Measurements from ENCODE around the gene DISP2.
A peak's percentile ranks its signal among the peaks of the same experiment; 100 is the strongest.

Gene DISP2

DNA sequence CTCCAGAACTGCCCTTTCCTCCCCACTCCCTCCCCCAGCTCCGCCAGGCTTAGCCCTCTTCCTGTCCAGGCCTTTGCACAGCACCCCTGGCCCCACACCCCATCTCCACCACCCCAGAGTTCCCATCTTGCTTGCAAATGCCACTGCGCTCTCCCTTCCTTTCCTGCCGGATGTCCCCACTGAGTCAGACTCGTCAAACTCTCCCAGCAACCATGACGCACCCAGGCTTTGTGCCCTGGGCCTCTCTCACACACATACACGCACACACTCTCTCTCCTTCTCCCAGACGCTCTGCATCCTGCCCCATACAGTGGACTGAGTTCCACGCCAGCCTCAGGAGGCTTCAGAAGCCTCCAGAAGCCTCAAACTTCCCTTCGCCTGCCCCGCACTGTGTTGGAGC, 14.5 kb upstream of the DISP2 start:
- Histone ChIP-seq H3K4me2 (ENCODE audit: insufficient read depth, low read length) (no peak overlapping the region), H3K79me2 (ENCODE audit: insufficient read depth, low read length) (no peaks in the 10 kb centered on the region), H3K4me3 (ENCODE audit: low read depth in 1 of 2, low read length in 2 of 2) (no peak overlapping the region)

DNA sequence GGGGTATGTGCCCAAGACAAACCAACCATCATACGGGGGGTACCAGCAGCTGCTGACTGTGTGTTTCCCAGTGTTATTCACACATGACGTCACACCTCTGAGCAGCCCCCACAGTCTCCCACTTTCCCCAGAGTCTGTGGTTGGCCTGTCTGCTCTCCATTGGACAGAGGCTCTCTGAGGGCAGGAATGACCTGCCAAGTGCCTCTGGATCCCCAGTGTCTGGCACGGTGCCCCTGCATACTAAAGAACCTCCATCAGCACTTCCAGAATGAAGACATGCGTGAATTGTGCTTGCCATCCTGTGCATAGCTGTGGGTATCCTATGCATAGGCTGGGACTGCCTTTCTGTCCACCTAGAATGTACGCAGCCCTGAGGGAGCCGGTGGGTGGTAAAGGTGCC, 13.8 kb upstream of the DISP2 start:
- H3K9ac ChIP-seq (ENCODE audit: low read depth, low read length): no peak overlapping the region
- no peaks in the 10 kb centered on the region for H4K20me1 ChIP-seq (ENCODE audit: insufficient read depth, low read length)
- H3K36me3 ChIP-seq (ENCODE audit: insufficient read depth, low read length): no peaks in the 10 kb centered on the region
- no peak overlapping the region for H3K4me3 ChIP-seq (ENCODE audit: low read depth in 1 of 2, low read length in 2 of 2)
- ATAC-seq (ENCODE audit: insufficient read depth, low read depth): 0 out of 3 replicates have a peak, but pooled peaks have one; percentile 4
- H3K4me2 ChIP-seq (ENCODE audit: insufficient read depth, low read length): no peak overlapping the region
- no peak for TF ChIP-seq EZH2 (IDR thresholded peaks at IDR 0.05; ENCODE audit: borderline replicate concordance, low read depth, low read length, severe bottlenecking)
- TF ChIP-seq, protein P1, sequence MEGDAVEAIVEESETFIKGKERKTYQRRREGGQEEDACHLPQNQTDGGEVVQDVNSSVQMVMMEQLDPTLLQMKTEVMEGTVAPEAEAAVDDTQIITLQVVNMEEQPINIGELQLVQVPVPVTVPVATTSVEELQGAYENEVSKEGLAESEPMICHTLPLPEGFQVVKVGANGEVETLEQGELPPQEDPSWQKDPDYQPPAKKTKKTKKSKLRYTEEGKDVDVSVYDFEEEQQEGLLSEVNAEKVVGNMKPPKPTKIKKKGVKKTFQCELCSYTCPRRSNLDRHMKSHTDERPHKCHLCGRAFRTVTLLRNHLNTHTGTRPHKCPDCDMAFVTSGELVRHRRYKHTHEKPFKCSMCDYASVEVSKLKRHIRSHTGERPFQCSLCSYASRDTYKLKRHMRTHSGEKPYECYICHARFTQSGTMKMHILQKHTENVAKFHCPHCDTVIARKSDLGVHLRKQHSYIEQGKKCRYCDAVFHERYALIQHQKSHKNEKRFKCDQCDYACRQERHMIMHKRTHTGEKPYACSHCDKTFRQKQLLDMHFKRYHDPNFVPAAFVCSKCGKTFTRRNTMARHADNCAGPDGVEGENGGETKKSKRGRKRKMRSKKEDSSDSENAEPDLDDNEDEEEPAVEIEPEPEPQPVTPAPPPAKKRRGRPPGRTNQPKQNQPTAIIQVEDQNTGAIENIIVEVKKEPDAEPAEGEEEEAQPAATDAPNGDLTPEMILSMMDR (IDR thresholded peaks at IDR 0.05; ENCODE audit: borderline replicate concordance, extremely low read depth, low read length, poor library complexity, severe bottlenecking): no peak
- no peaks in the 10 kb centered on the region for H3K79me2 ChIP-seq (ENCODE audit: insufficient read depth, low read length)
- H3K27ac ChIP-seq (ENCODE audit: low read length): no peak overlapping the region
- H3K9me3 ChIP-seq (ENCODE audit: insufficient read depth, low read length, severe bottlenecking): no peaks in the 10 kb centered on the region
- DNase-seq: no peak
- H3K27me3 ChIP-seq (ENCODE audit: insufficient read depth, low read length, poor library complexity): no peaks in the 10 kb centered on the region
- H2AFZ ChIP-seq (ENCODE audit: low read depth, low read length): no peak overlapping the region
- peaks cover 3% of the 10 kb centered on the region; the same call in 1 of the 2 replicates for H3K4me1 ChIP-seq (ENCODE audit: insufficient read depth, low read length)

More for the DNA sequence above, 14.5 kb upstream of the DISP2 start:
- Histone ChIP-seq H3K36me3 (ENCODE audit: insufficient read depth, low read length) (no peaks in the 10 kb centered on the region), H2AFZ (ENCODE audit: low read depth, low read length) (no peak overlapping the region), H3K4me1 (ENCODE audit: insufficient read depth, low read length) (peaks cover 3% of the 10 kb centered on the region; the same call in 1 of the 2 replicates), H4K20me1 (ENCODE audit: insufficient read depth, low read length) (no peaks in the 10 kb centered on the region), H3K9me3 (ENCODE audit: insufficient read depth, low read length, severe bottlenecking) (no peaks in the 10 kb centered on the region), H3K27ac (ENCODE audit: low read length) (no peak overlapping the region), H3K9ac (ENCODE audit: low read depth, low read length) (no peak overlapping the region), H3K27me3 (ENCODE audit: insufficient read depth, low read length, poor library complexity) (no peaks in the 10 kb centered on the region)
- no peak for ATAC-seq (ENCODE audit: insufficient read depth, low read depth)
- TF ChIP-seq, protein P1 (IDR thresholded peaks at IDR 0.05; ENCODE audit: borderline replicate concordance, extremely low read depth, low read length, poor library complexity, severe bottlenecking): no peak
- TF ChIP-seq EZH2 (IDR thresholded peaks at IDR 0.05; ENCODE audit: borderline replicate concordance, low read depth, low read length, severe bottlenecking): no peak
- no peak for DNase-seq

DNA sequence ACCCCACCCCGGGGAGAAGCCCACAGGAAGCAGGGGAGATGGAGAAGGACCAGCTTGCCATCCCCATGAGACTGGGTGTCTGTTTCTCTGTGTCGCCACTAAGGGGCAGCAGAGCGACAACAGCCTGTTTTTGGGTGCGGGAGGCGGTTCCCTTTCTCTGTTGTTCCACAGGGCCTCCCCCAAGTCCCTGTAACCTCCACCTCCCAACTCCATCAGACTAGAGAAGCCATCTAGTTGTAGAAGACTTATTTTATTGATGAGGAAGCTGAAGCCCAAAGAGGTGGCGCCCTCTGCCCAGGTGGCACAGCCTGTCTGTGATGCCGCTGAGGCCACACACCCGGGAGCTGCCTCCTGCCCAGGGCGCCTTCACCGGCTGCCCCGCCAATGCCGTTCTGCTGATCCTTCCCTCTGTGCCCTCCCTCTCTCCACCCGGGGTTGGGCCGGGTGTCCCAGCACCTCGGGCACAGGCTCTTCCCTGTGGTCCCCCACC, 13.3 kb upstream of the DISP2 start:
- Histone ChIP-seq H3K4me1 (ENCODE audit: insufficient read depth, low read length) (peaks cover 3% of the 10 kb centered on the region; the same call in 1 of the 2 replicates), H2AFZ (ENCODE audit: low read depth, low read length) (0 out of 2 replicates have a peak overlapping the region, but pooled peaks have one; percentile 21), H3K27ac (ENCODE audit: low read length) (no peak overlapping the region), H3K4me3 (ENCODE audit: low read depth in 1 of 2, low read length in 2 of 2) (no peak overlapping the region), H3K9ac (ENCODE audit: low read depth, low read length) (no peak overlapping the region), H3K4me2 (ENCODE audit: insufficient read depth, low read length) (no peak overlapping the region), H4K20me1 (ENCODE audit: insufficient read depth, low read length) (no peaks in the 10 kb centered on the region), H3K36me3 (ENCODE audit: insufficient read depth, low read length) (no peaks in the 10 kb centered on the region), H3K27me3 (ENCODE audit: insufficient read depth, low read length, poor library complexity) (no peaks in the 10 kb centered on the region), H3K9me3 (ENCODE audit: insufficient read depth, low read length, severe bottlenecking) (no peaks in the 10 kb centered on the region), H3K79me2 (ENCODE audit: insufficient read depth, low read length) (no peaks in the 10 kb centered on the region)
- TF ChIP-seq, protein P1 (IDR thresholded peaks at IDR 0.05; ENCODE audit: borderline replicate concordance, extremely low read depth, low read length, poor library complexity, severe bottlenecking): peak; percentile 87
- no peak for TF ChIP-seq EZH2 (IDR thresholded peaks at IDR 0.05; ENCODE audit: borderline replicate concordance, low read depth, low read length, severe bottlenecking)
- ATAC-seq (ENCODE audit: insufficient read depth, low read depth) (peak; percentile 89), DNase-seq (peak; percentile 72)
